Measurements from ENCODE around the gene PRDM5. TPM values are rescaled to one million over a fixed set of nuclear protein-coding genes. Genes with fewer than 3 reads are reported as not detected.

The PRDM5 gene
- total and polyA plus RNA-seq, 2 of the 13 experiments (the other 11 are each of a cell fraction or from before 2014, with no cell fraction given) = not detected

GRCh38 chr4:120709991-120710390 is 212.5 kb downstream of the PRDM5 start (continued):
- no peak for TF ChIP-seq ZNF432 (CRISPR knock-in tag; IDR thresholded peaks at IDR 0.05; ENCODE audit: borderline replicate concordance)

GRCh38 chr4:120704538-120704937 is 218.0 kb downstream of the PRDM5 start:
- TF ChIP-seq NRL (CRISPR knock-in tag; IDR thresholded peaks at IDR 0.05; ENCODE audit: borderline replicate concordance) (no peak), ZNF235 (CRISPR knock-in tag; IDR thresholded peaks at IDR 0.05; ENCODE audit: borderline replicate concordance) (no peak), GPN1 (CRISPR knock-in tag; IDR thresholded peaks at IDR 0.05; ENCODE audit: borderline replicate concordance) (no peak), PAWR (CRISPR knock-in tag; IDR thresholded peaks at IDR 0.05; ENCODE audit: borderline replicate concordance) (no peak), ZNF883 (CRISPR knock-in tag; IDR thresholded peaks at IDR 0.05; ENCODE audit: not compliant biosample characterization) (no peak), JUNB (CRISPR knock-in tag; IDR thresholded peaks at IDR 0.05; ENCODE audit: borderline replicate concordance) (no peak), ZNF20 (CRISPR knock-in tag; IDR thresholded peaks at IDR 0.05) (no peak), ZSCAN21 (CRISPR knock-in tag; IDR thresholded peaks at IDR 0.05; ENCODE audit: borderline replicate concordance) (no peak)
- TF ChIP-seq, protein P1, sequence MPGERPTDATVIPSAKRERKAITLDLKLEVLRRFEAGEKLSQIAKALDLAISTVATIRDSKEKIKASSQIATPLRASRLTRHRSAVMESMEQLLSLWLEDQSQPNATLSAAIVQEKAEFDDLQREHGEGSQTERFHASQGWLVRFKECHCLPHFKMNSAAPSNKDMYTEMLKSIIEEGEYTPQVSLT (CRISPR knock-in tag; IDR thresholded peaks at IDR 0.05; ENCODE audit: borderline replicate concordance, low read depth) = no peak
- TF ChIP-seq, protein P2, sequence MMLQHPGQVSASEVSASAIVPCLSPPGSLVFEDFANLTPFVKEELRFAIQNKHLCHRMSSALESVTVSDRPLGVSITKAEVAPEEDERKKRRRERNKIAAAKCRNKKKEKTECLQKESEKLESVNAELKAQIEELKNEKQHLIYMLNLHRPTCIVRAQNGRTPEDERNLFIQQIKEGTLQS (CRISPR knock-in tag; IDR thresholded peaks at IDR 0.05) = no peak
- TF ChIP-seq, protein P3, sequence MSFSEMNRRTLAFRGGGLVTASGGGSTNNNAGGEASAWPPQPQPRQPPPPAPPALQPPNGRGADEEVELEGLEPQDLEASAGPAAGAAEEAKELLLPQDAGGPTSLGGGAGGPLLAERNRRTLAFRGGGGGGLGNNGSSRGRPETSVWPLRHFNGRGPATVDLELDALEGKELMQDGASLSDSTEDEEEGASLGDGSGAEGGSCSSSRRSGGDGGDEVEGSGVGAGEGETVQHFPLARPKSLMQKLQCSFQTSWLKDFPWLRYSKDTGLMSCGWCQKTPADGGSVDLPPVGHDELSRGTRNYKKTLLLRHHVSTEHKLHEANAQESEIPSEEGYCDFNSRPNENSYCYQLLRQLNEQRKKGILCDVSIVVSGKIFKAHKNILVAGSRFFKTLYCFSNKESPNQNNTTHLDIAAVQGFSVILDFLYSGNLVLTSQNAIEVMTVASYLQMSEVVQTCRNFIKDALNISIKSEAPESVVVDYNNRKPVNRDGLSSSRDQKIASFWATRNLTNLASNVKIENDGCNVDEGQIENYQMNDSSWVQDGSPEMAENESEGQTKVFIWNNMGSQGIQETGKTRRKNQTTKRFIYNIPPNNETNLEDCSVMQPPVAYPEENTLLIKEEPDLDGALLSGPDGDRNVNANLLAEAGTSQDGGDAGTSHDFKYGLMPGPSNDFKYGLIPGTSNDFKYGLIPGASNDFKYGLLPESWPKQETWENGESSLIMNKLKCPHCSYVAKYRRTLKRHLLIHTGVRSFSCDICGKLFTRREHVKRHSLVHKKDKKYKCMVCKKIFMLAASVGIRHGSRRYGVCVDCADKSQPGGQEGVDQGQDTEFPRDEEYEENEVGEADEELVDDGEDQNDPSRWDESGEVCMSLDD (CRISPR knock-in tag; IDR thresholded peaks at IDR 0.05; ENCODE audit: borderline replicate concordance) = no peak
- ATAC-seq (no peak), DNase-seq (ENCODE audit: low spot score) (no peak), FAIRE-seq (no peak)
- intact Hi-C loops (cut with micrococcal nuclease; ENCODE audit: unreplicated experiment) (no loop called here), in situ Hi-C loops (cut with HindIII; ENCODE audit: extremely low pct_ligation_motif_present, low pct_unique_long_range_greater_than_20kb) (no loop called here)
- no peak overlapping the region for H2AFZ ChIP-seq (ENCODE audit: low read length)
- no peaks in the 10 kb centered on the region for H3K4me1 ChIP-seq (ENCODE audit: insufficient read depth, low read length)
- no peaks in the 10 kb centered on the region for H3K9me3 ChIP-seq (ENCODE audit: low read length)
- 3% methylated on average over 6 of the region's 6 CpGs for WGBS (ENCODE audit: low lambda C conversion rate)
- no peaks in the 10 kb centered on the region for H3K27me3 ChIP-seq (ENCODE audit: control insufficient read depth in 1 of 2, insufficient read depth in 2 of 2, low read length in 2 of 2)
- no peaks in the 10 kb centered on the region for H3K79me2 ChIP-seq (ENCODE audit: insufficient read depth, low read length)
- H4K20me1 ChIP-seq (ENCODE audit: insufficient read depth, low read length) = no peaks in the 10 kb centered on the region
- H3K9ac ChIP-seq (ENCODE audit: insufficient read depth, low read depth, low read length) = no peak overlapping the region
- H3K4me3 ChIP-seq (replicated peaks in 1 of 3; ENCODE audit: insufficient read depth in 1 of 3, low read depth in 2 of 3, low read length in 3 of 3) = no peak overlapping the region
- H3K27ac ChIP-seq (ENCODE audit: extremely low read length, insufficient read depth, low read length) = no peak overlapping the region
- H3K4me2 ChIP-seq (ENCODE audit: low read depth, low read length) = no peak overlapping the region
- BruUV-seq (replicated peaks) = no TSS peak
- CTCF ChIA-PET (ENCODE audit: low intra/inter-chr PET ratio, low total read pairs) = no interaction called here
- H3K36me3 ChIP-seq (replicated peaks in 1 of 2; ENCODE audit: control insufficient read depth in 1 of 2, insufficient read depth in 2 of 2, low read length in 2 of 2) = no peaks in the 10 kb centered on the region
- POLR2A ChIA-PET = no interaction called here
